ENCODE measurements around the gene AKAP14.
"Not testable (repeated sequence)": the region's sequence is repeated elsewhere in the genome, so short reads cannot be mapped to it uniquely, and the experiment has no call there.

The AKAP14 gene

DNA sequence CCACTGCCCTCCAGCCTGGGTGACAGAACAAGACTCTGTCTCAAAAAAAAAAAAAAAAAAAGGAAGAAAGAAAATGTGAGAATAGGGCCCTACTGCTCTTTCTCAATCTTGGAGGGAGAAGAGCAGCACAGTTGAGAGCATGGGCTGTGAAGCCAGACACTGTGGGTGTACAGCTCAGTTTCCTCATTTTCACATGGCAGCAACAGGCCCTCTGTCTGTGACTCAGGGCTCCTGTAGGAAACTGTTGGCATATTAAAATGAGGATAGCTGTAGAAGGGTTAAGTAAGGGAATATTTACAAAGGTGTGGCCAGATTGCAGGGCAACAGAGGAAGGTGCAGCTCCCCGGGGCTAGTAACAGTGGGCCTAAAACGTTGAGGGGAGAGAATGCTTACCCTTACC is 3.4 kb downstream of the AKAP14 start:
- H3K4me3 ChIP-seq (ENCODE audit: low read depth, low read length) = no peak overlapping the region
- TF ChIP-seq, protein P1, sequence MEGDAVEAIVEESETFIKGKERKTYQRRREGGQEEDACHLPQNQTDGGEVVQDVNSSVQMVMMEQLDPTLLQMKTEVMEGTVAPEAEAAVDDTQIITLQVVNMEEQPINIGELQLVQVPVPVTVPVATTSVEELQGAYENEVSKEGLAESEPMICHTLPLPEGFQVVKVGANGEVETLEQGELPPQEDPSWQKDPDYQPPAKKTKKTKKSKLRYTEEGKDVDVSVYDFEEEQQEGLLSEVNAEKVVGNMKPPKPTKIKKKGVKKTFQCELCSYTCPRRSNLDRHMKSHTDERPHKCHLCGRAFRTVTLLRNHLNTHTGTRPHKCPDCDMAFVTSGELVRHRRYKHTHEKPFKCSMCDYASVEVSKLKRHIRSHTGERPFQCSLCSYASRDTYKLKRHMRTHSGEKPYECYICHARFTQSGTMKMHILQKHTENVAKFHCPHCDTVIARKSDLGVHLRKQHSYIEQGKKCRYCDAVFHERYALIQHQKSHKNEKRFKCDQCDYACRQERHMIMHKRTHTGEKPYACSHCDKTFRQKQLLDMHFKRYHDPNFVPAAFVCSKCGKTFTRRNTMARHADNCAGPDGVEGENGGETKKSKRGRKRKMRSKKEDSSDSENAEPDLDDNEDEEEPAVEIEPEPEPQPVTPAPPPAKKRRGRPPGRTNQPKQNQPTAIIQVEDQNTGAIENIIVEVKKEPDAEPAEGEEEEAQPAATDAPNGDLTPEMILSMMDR (IDR thresholded peaks at IDR 0.05; ENCODE audit: insufficient read depth, low read depth, low read length, missing control alignments) = no peak
- no peak for DNase-seq (ENCODE audit: low read depth)

DNA sequence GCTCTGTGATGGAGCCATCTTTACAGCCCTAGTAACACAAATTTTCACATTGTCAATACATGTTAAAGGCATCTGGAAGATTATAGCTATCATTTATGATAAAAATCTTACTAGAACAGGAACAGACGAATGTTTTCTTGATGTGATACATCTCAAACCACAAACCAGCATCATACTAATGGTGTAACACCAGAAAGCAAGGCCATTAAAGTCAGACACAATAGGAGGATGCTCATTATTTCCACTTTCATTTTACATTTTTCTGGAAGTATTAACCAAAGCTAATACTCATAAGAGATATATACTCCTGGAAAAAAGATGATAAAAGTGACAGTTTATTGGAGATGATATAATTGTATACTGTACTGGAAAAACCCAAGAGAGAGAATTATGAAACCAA is 5.3 kb downstream of the AKAP14 start:
- DNase-seq (ENCODE audit: low read depth) = no peak
- TF ChIP-seq, protein P1 (IDR thresholded peaks at IDR 0.05; ENCODE audit: insufficient read depth, low read depth, low read length, missing control alignments) = no peak
- no peak overlapping the region for H3K4me3 ChIP-seq (ENCODE audit: low read depth, low read length)

DNA sequence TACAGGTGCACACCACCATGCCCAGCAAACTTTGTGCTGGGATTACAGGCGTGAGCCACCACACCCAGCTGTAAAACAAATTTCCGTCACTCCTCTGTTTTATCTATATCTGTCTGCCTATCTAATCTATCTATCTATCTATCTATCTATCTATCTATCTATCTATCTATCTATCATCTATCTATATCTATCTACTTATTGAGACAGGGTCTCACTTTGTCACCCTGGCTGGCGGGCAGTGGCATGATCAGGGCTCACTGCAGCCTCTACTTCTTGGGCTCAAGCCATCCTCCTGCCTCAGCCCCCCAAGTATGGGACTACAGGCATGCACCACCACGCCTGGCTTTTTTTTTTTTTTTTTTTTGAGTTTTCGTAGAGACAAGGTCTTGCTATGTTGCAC is 20.6 kb downstream of the AKAP14 start:
- DNase-seq (ENCODE audit: low read depth) = no peak
- H3K4me3 ChIP-seq (ENCODE audit: low read depth, low read length) = no peak overlapping the region
- TF ChIP-seq, protein P1 (IDR thresholded peaks at IDR 0.05; ENCODE audit: insufficient read depth, low read depth, low read length, missing control alignments) = no peak

DNA sequence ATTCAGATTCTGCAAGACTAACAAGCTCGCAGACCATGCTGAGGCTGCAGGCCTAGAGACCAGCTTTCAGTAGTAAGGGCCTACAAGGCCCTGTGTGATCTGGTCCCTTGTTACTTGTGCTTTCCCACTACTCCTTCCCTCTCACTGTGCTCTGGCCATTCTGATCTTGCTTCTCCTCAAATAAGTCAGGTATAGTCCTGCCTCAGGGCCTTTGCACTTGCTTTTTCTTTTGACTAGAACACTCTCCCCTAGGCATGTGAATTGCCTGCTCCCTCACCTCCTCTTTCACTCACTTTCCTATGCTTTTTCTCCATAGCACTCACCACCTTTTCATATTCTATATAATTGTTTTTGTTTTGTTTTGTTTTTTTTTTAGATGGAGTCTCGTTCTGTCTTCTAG is 22.2 kb downstream of the AKAP14 start:
- DNase-seq (ENCODE audit: low read depth) = no peak
- no peak overlapping the region for H3K4me3 ChIP-seq (ENCODE audit: low read depth, low read length)
- TF ChIP-seq, protein P1 (IDR thresholded peaks at IDR 0.05; ENCODE audit: insufficient read depth, low read depth, low read length, missing control alignments) = no peak

DNA sequence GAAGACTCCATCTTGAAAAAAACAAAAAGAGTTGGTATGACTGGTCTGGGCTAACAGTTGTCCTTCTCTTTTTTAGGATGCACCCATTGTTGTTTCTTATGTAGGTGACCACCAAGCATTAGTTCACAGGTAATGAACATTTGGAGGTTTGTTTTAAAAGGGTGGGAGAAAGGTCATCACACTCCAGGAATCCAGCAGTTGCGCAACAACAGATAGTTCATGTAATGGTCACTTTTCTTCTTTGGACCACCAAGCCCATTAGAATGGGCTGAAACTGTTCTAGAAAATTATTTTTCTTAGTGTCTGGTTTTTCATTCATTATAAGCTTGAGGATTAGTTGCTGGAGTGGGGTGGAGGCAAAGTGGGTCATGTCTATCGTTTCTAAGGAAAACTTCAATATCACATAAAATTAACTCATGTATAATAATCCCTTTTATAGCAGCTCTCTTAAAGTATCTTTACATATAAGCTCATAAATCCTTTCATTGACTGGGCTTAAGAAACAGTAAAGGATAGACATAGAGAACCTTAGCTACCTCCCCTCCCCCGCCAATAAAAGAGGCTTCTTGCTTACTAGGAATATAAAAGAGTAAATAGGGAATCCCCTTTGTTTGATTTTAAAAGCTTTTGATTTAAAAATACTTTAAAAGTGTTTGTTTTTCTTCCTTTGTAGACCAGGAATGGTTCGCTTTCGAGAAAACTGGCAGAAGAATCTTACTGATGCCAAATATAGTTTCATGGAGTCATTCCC is 24.3 kb downstream of the AKAP14 start:
- TF ChIP-seq, protein P1 (IDR thresholded peaks at IDR 0.05; ENCODE audit: insufficient read depth, low read depth, low read length, missing control alignments) = no peak
- no peak overlapping the region for H3K4me3 ChIP-seq (ENCODE audit: low read depth, low read length)
- no peak for DNase-seq (ENCODE audit: low read depth)

DNA sequence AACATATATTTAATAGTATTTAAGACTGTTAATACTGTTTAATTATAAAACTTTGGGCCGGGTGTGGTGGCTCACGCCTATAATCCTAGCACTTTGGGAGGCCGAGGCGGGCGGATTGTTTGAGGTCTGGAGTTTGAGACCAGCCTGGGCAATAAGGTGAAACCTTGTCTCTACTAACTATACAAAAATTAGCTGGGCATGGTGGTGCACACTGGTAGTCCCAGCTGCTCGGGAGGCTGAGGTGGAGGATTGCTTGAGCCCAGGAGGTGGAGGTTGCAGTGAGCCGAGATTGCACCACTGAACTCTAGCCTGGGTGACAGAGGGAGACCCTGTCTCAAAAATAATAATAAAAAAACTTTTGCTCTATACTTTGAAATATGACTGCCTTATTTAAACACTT is 26.7 kb downstream of the AKAP14 start:
- DNase-seq (ENCODE audit: low read depth); H3K4me3 ChIP-seq (ENCODE audit: low read depth, low read length): not testable (repeated sequence)

DNA sequence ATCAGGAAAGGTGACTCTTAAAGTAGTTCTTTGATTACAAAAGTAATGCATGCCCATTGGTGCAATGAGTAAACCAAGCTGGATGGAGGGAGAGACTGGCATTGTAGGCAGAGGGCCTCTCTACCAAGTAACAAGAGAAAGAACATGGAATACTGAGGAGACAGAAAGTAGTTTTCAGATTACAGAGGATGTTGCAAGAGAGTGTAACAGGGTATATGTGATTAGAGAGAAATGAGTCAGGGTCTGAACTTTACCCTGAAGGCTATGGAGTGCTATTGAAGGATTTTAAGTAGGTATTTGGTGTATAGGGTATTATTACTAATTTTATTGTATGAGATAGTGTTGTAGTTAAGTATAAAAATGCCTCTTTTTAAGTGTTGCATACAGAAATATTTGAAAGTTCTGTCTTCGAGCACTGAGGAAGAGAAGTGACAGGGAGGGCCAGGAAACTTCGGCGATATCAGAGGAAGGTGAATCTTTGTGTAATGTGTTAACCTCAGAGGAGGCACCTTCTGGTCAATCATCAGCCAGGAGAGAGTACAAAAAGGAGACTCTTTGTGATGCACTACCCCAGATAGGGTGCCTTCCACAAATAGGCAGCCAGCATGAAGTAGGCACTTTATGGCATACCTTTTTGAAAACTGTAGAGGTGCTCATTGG is 39.7 kb downstream of the AKAP14 start:
- no peak for DNase-seq (ENCODE audit: low read depth)
- TF ChIP-seq, protein P1 (IDR thresholded peaks at IDR 0.05; ENCODE audit: insufficient read depth, low read depth, low read length, missing control alignments) = no peak

More for the DNA sequence above, 39.7 kb downstream of the AKAP14 start:
- no peak overlapping the region for H3K4me3 ChIP-seq (ENCODE audit: low read depth, low read length)

Data from GM12865 (cell line).